HEK293 (cell line): ENCODE data around the gene GAPDHS.

Experiments
- HOXA7 ChIP-seq: sonication (generic); formaldehyde crosslinking; IDR thresholded peaks from 2 replicates; pipeline ENCODE4 v1.8.1; 2022; ENCODE audit warnings: missing genetic modification reagents, borderline replicate concordance
- MYNN ChIP-seq: fragments of 450-650 bp; formaldehyde crosslinking; IDR thresholded peaks from 2 replicates; pipeline ENCODE4 v1.5.1; 2016; ENCODE audit warnings: missing biosample characterization, missing genetic modification characterization, borderline replicate concordance
- SP3 ChIP-seq: fragments of 450-650 bp; formaldehyde crosslinking; IDR thresholded peaks from 2 replicates; pipeline ENCODE4 v1.5.1; 2016; ENCODE audit warnings: missing biosample characterization, missing genetic modification characterization
- WT1 ChIP-seq: fragments of 450-650 bp; formaldehyde crosslinking; IDR thresholded peaks from 2 replicates; pipeline ENCODE4 v1.5.1; 2016; ENCODE audit warnings: missing biosample characterization, missing genetic modification characterization
- ZNF239 ChIP-seq: fragments of 450-650 bp; formaldehyde crosslinking; IDR thresholded peaks from 2 replicates; pipeline ENCODE4 v1.5.1; 2016; ENCODE audit warnings: missing biosample characterization, missing genetic modification characterization
- ZNF24 ChIP-seq: fragments of 450-650 bp; formaldehyde crosslinking; IDR thresholded peaks from 2 replicates; pipeline ENCODE4 v1.5.1; 2016; ENCODE audit warnings: missing biosample characterization, missing genetic modification characterization
- ZNF274 ChIP-seq, 2 experiments: fragments of 200-500 bp in 1 of 2; fragments of 450-650 bp in 1 of 2; sonication (Bioruptor generic) in 1 of 2; formaldehyde crosslinking in 1 of 2; IDR thresholded peaks; 2 replicates each; pipeline versions ENCODE4 v1.5.1 to v1.6.1; 2014 to 2016; ENCODE audit warnings: borderline replicate concordance in 1 of 2, inconsistent platforms in 1 of 2, low read length in 1 of 2, missing biosample characterization in 1 of 2, missing genetic modification characterization in 1 of 2
- ZNF558 ChIP-seq: fragments of 450-650 bp; formaldehyde crosslinking; IDR thresholded peaks from 2 replicates; pipeline ENCODE4 v1.5.1; 2016; ENCODE audit warnings: missing biosample characterization, missing genetic modification characterization
- ZNF600 ChIP-seq: fragments of 450-650 bp; formaldehyde crosslinking; IDR thresholded peaks from 2 replicates; pipeline ENCODE4 v1.5.1; 2016; ENCODE audit warnings: missing biosample characterization, missing genetic modification characterization
- ZNF677 ChIP-seq: fragments of 450-650 bp; IDR thresholded peaks from 2 replicates; pipeline ENCODE4 v1.5.0; 2018; ENCODE audit warnings: missing biosample characterization, mild to moderate bottlenecking, missing genetic modification characterization, moderate library complexity
- TF ChIP-seq, protein P1 (sequence below): fragments of 450-650 bp; formaldehyde crosslinking; IDR thresholded peaks from 2 replicates; pipeline ENCODE4 v1.5.1; 2016; ENCODE audit warnings: missing biosample characterization, missing genetic modification characterization
- TF ChIP-seq, protein P2 (sequence below): fragments of 450-650 bp; formaldehyde crosslinking; IDR thresholded peaks from 2 replicates; pipeline ENCODE4 v1.5.1; 2016; ENCODE audit warnings: missing biosample characterization, missing genetic modification characterization
- TF ChIP-seq, protein P3 (sequence below): fragments of 450-650 bp; formaldehyde crosslinking; IDR thresholded peaks from 2 replicates; pipeline ENCODE4 v1.5.1; 2016; ENCODE audit warnings: missing biosample characterization, missing genetic modification characterization
- TF ChIP-seq, protein P4 (sequence below): fragments of 450-650 bp; formaldehyde crosslinking; IDR thresholded peaks from 2 replicates; pipeline ENCODE4 v1.5.1; 2016; ENCODE audit warnings: missing biosample characterization, missing genetic modification characterization

DNA sequence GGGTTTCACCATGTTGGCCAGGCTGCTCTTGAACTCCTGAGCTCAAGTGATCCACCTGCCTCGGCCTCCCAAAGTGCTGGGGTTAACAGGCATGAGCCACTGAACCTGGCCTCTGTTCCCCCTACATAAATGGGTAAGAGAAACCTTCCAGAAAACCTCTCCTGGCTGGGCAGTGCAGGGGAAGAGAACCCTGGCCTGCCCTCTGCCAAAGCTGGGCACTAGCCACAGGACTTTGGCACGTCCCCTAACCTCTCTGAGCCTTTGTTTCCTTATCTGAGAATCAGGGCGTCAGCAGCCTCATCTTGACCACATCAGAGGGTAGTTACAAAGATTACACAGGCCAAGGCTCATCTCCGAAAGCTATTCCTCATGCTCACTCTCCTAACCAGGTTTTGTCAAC is 7.4 kb upstream of the GAPDHS start:
- TF ChIP-seq, protein P1, sequence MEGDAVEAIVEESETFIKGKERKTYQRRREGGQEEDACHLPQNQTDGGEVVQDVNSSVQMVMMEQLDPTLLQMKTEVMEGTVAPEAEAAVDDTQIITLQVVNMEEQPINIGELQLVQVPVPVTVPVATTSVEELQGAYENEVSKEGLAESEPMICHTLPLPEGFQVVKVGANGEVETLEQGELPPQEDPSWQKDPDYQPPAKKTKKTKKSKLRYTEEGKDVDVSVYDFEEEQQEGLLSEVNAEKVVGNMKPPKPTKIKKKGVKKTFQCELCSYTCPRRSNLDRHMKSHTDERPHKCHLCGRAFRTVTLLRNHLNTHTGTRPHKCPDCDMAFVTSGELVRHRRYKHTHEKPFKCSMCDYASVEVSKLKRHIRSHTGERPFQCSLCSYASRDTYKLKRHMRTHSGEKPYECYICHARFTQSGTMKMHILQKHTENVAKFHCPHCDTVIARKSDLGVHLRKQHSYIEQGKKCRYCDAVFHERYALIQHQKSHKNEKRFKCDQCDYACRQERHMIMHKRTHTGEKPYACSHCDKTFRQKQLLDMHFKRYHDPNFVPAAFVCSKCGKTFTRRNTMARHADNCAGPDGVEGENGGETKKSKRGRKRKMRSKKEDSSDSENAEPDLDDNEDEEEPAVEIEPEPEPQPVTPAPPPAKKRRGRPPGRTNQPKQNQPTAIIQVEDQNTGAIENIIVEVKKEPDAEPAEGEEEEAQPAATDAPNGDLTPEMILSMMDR (tag by site-specific recombination), result no peak
- TF ChIP-seq ZNF677 (tag by site-specific recombination), result no peak
- no peak for TF ChIP-seq MYNN (tag by site-specific recombination)
- no peak for TF ChIP-seq ZNF239 (tag by site-specific recombination)
- TF ChIP-seq WT1, result no peak
- no peak for TF ChIP-seq ZNF274 (IDR thresholded peaks at IDR 0.05; ENCODE audit: low read length)
- no peak for TF ChIP-seq ZNF274 (tag by site-specific recombination; IDR thresholded peaks at IDR 0.05; ENCODE audit: borderline replicate concordance)
- no peak for TF ChIP-seq ZNF558 (tag by site-specific recombination)
- TF ChIP-seq, protein P2, sequence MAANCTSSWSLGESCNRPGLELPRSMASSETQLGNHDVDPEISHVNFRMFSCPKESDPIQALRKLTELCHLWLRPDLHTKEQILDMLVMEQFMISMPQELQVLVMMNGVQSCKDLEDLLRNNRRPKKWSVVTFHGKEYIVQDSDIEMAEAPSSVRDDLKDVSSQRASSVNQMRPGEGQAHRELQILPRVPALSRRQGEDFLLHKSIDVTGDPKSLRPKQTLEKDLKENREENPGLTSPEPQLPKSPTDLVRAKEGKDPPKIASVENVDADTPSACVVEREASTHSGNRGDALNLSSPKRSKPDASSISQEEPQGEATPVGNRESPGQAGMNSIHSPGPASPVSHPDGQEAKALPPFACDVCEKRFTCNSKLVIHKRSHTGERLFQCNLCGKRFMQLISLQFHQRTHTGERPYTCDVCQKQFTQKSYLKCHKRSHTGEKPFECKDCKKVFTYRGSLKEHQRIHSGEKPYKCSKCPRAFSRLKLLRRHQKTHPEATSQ (tag by site-specific recombination), result no peak
- TF ChIP-seq ZNF600 (tag by site-specific recombination), result no peak
- TF ChIP-seq SP3 (tag by site-specific recombination), result no peak
- TF ChIP-seq ZNF24 (tag by site-specific recombination), result no peak
- TF ChIP-seq, protein P3, sequence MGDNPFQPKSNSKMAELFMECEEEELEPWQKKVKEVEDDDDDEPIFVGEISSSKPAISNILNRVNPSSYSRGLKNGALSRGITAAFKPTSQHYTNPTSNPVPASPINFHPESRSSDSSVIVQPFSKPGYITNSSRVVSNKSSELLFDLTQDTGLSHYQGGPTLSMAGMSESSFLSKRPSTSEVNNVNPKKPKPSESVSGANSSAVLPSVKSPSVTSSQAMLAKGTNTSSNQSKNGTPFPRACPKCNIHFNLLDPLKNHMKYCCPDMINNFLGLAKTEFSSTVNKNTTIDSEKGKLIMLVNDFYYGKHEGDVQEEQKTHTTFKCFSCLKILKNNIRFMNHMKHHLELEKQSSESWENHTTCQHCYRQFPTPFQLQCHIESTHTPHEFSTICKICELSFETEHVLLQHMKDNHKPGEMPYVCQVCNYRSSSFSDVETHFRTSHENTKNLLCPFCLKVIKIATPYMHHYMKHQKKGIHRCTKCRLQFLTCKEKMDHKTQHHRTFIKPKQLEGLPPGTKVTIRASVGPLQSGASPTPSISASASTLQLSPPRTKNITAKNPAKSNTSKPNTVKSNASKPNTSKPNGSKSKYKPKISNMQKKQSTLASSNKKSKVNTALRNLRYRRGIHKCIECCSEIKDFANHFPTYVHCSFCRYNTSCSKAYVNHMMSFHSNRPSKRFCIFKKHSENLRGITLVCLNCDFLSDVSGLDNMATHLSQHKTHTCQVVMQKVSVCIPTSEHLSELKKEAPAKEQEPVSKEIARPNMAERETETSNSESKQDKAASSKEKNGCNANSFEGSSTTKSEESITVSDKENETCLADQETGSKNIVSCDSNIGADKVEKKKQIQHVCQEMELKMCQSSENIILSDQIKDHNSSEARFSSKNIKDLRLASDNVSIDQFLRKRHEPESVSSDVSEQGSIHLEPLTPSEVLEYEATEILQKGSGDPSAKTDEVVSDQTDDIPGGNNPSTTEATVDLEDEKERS (tag by site-specific recombination), result no peak
- no peak for TF ChIP-seq HOXA7 (CRISPR knock-in tag)
- TF ChIP-seq, protein P4, sequence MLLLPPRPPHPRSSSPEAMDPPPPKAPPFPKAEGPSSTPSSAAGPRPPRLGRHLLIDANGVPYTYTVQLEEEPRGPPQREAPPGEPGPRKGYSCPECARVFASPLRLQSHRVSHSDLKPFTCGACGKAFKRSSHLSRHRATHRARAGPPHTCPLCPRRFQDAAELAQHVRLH, result no peak
